Hepatocyte (in vitro differentiated cells): Measurements from ENCODE around the gene IL17RE.

Experiments
- CTCF ChIP-seq: fragments of 200-600 bp; sonication (generic); IDR thresholded peaks from 2 replicates; pipeline ENCODE4 v1.5.1; 2016; ENCODE audit warnings: antibody characterized with exemption, mild to moderate bottlenecking; ENCODE audit not compliant: poor library complexity
- EZH2 ChIP-seq: fragments of 200-600 bp; sonication (generic); IDR thresholded peaks from 2 replicates; pipeline ENCODE4 v1.6.1; 2016; ENCODE audit warnings: antibody characterized with exemption, mild to moderate bottlenecking, borderline replicate concordance
- EZH2phosphoT487 ChIP-seq: fragments of 200-600 bp; sonication (generic); IDR thresholded peaks from one replicate; pipeline ENCODE4 v1.6.1; 2018; ENCODE audit warnings: antibody characterized with exemption, mild to moderate bottlenecking, low read depth, moderate library complexity; ENCODE audit not compliant: unreplicated experiment, severe bottlenecking

DNA sequence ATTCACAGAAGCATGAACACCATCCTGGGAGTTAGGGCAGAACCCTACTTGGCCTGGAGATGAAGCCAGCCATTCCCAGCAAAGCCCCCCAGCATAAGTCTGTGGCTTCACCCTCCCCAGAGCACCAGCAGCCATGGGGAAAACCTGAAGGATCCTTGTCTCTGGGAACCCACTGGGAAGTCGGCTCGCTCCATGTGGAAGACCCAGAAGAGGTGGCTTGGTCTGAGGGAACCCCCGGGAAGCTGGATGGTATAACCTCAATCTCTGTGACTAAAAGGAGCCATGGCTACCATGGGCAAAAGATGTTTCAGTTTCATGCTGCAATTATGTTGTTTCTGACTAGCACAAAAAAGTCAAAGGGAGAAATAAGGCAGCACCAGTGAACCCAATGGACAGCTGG lies 47.1 kb upstream of the IL17RE start:
- TF ChIP-seq CTCF (no peak), EZH2phosphoT487 (no peak), EZH2 (no peak)
